ENCODE data around the gene SCNN1G. TPM values are rescaled to one million over a fixed set of nuclear protein-coding genes. Genes with fewer than 3 reads are reported as not detected.

Gene SCNN1G
- total and polyA plus RNA-seq, 2 experiments from 2014 or later = not detected

DNA sequence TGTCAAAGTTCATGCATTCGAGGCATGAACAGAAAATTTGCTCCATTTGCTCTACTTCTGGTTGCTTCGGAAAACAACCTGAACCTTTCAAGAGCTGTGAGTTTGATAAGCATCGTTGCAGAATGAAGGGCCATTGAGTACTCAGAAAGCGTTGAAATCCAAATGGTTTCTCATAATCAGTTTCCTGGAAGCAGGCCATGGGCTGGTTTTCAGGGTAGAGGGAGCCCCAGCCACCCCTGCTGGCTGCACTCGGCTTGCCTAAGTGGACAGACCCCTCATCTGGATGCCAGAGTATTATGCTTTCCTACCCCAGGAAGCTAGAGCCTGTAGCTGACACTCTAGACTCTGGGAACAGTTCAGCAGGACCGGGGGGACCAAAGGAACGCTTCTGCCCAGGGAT lies 24.4 kb downstream of the SCNN1G start:
- Histone ChIP-seq H3K4me3 (no peak overlapping the region), H3K9me2 (ENCODE audit: insufficient read depth) (no peaks in the 10 kb centered on the region), H3K9ac (no peak overlapping the region), H4K20me1 (ENCODE audit: insufficient read depth) (no peaks in the 10 kb centered on the region), H3K27me3 (replicated peaks; ENCODE audit: insufficient read depth) (no peaks in the 10 kb centered on the region), H3K9me3 (ENCODE audit: low read depth) (no peaks in the 10 kb centered on the region), H3K4me2 (ENCODE audit: unreplicated experiment) (no peak overlapping the region), H3F3A (ENCODE audit: insufficient read depth) (no peaks in the 10 kb centered on the region), H3K79me2 (ENCODE audit: insufficient read depth) (no peaks in the 10 kb centered on the region), H3K27ac (no peak overlapping the region), H2AFZ (no peak overlapping the region), H3K4me1 (ENCODE audit: insufficient read depth) (no peaks in the 10 kb centered on the region), H3K36me3 (ENCODE audit: low read depth) (no peaks in the 10 kb centered on the region)
- 30% methylated on average over 7 of the region's 7 CpGs for WGBS, 2 experiments (ENCODE audit: low coverage in 1 of 2, low lambda C conversion rate in 2 of 2, missing lambda C conversion rate in 2 of 2)
- DNase-seq = no peak
- in situ Hi-C loops (cut with MboI) = no loop called here
- no peak for TF ChIP-seq EZH2 (IDR thresholded peaks at IDR 0.05; ENCODE audit: insufficient read depth, poor library complexity, severe bottlenecking)
- no peak for TF ChIP-seq EZH2phosphoT487 (IDR thresholded peaks at IDR 0.05; ENCODE audit: insufficient read depth, low read depth)

DNA sequence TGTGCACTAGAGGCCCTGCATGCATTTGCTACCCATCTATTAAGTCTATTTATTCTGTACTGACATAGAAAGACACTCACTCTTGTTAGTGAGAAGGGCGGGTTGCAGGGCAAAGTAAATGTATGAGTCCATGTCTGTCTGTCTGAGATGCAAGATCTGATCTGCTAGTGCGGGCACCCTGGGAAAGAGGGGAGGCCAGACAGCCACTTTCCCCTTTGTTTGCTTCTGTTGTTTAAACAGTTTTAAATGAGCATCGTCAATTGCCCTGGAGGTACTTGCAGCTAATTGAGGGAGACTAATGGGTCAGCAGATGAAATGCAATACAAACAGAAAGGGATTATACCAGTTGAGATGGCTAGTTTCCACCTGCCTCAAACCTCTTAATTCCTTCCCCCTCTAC lies 24.9 kb downstream of the SCNN1G start:
- no peak overlapping the region for H3K4me2 ChIP-seq (ENCODE audit: unreplicated experiment)
- H3K36me3 ChIP-seq (ENCODE audit: low read depth) = no peaks in the 10 kb centered on the region
- H3K4me1 ChIP-seq (ENCODE audit: insufficient read depth) = no peaks in the 10 kb centered on the region
- no peaks in the 10 kb centered on the region for H3K9me3 ChIP-seq (ENCODE audit: low read depth)
- H3K4me3 ChIP-seq = no peak overlapping the region
- DNase-seq = no peak
- H3F3A ChIP-seq (ENCODE audit: insufficient read depth) = no peaks in the 10 kb centered on the region
- no peak for TF ChIP-seq EZH2 (IDR thresholded peaks at IDR 0.05; ENCODE audit: insufficient read depth, poor library complexity, severe bottlenecking)
- no peak for TF ChIP-seq EZH2phosphoT487 (IDR thresholded peaks at IDR 0.05; ENCODE audit: insufficient read depth, low read depth)
- no peaks in the 10 kb centered on the region for H3K27me3 ChIP-seq (replicated peaks; ENCODE audit: insufficient read depth)
- H3K9ac ChIP-seq = no peak overlapping the region
- no peak overlapping the region for H2AFZ ChIP-seq
- H3K9me2 ChIP-seq (ENCODE audit: insufficient read depth) = no peaks in the 10 kb centered on the region
- in situ Hi-C loops (cut with MboI) = no loop called here
- H3K79me2 ChIP-seq (ENCODE audit: insufficient read depth) = no peaks in the 10 kb centered on the region
- WGBS, 2 experiments (ENCODE audit: low coverage in 1 of 2, low lambda C conversion rate in 2 of 2, missing lambda C conversion rate in 2 of 2) = 33 to 42% methylated on average over 3 of the region's 3 CpGs
- no peak overlapping the region for H3K27ac ChIP-seq
- no peaks in the 10 kb centered on the region for H4K20me1 ChIP-seq (ENCODE audit: insufficient read depth)

DNA sequence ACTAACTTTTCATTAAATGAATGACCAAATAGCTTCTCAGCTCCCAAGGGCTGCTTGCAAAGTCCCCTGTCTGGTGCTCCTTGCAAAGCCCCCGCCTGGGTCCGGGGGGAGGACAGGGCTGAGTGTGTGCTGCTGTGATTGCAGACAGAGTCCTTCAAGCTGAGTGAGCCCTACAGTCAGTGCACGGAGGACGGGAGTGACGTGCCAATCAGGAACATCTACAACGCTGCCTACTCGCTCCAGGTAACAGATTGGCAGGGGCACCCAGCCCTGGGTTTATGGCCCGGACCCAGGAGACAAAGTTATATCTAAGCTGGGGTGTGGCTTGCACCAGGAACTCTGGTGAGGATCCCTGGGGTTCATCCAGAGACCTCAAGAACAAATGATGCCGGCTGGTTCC lies 27.1 kb downstream of the SCNN1G start:
- DNase-seq = no peak
- Histone ChIP-seq H3K27me3 (replicated peaks; ENCODE audit: insufficient read depth) (no peaks in the 10 kb centered on the region), H3F3A (ENCODE audit: insufficient read depth) (no peaks in the 10 kb centered on the region), H3K4me3 (no peak overlapping the region), H3K9me2 (ENCODE audit: insufficient read depth) (no peaks in the 10 kb centered on the region), H3K9me3 (ENCODE audit: low read depth) (no peaks in the 10 kb centered on the region), H3K36me3 (ENCODE audit: low read depth) (no peaks in the 10 kb centered on the region), H3K27ac (no peak overlapping the region), H3K79me2 (ENCODE audit: insufficient read depth) (no peaks in the 10 kb centered on the region), H4K20me1 (ENCODE audit: insufficient read depth) (no peaks in the 10 kb centered on the region), H2AFZ (no peak overlapping the region), H3K9ac (no peak overlapping the region), H3K4me1 (ENCODE audit: insufficient read depth) (no peaks in the 10 kb centered on the region), H3K4me2 (ENCODE audit: unreplicated experiment) (no peak overlapping the region)
- in situ Hi-C loops (cut with MboI) = no loop called here
- no peak for TF ChIP-seq EZH2phosphoT487 (IDR thresholded peaks at IDR 0.05; ENCODE audit: insufficient read depth, low read depth)
- TF ChIP-seq EZH2 (IDR thresholded peaks at IDR 0.05; ENCODE audit: insufficient read depth, poor library complexity, severe bottlenecking) = no peak
- WGBS, 2 experiments (ENCODE audit: low coverage in 1 of 2, low lambda C conversion rate in 2 of 2, missing lambda C conversion rate in 2 of 2) = 64% methylated on average over 9 of the region's 9 CpGs

DNA sequence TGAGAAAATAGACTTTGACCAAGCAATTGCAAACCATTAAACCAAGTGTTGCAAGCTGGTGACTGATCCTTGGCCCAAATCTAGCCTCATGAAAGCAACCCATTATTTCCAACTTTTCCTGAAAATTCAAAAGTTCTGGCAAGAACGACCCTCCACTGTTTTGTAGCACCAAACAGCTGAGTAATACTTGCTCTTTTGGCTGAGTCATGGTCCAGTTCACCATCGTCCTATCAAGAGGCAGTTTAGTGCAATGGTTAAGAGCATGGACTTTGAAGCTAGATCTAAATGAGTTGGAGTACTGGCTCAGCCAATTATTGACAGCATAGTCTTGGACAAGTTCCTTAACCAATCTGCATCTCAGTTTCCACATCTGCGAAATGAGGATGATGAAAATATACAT lies 31.3 kb downstream of the SCNN1G start:
- no peaks in the 10 kb centered on the region for H4K20me1 ChIP-seq (ENCODE audit: insufficient read depth)
- no peaks in the 10 kb centered on the region for H3K36me3 ChIP-seq (ENCODE audit: low read depth)
- no peak for DNase-seq
- no peaks in the 10 kb centered on the region for H3K27me3 ChIP-seq (replicated peaks; ENCODE audit: insufficient read depth)
- in situ Hi-C loops (cut with MboI) = no loop called here
- no peak overlapping the region for H3K4me2 ChIP-seq (ENCODE audit: unreplicated experiment)
- 29 to 31% methylated on average over 3 of the region's 3 CpGs for WGBS, 2 experiments (ENCODE audit: low coverage in 1 of 2, low lambda C conversion rate in 2 of 2, missing lambda C conversion rate in 2 of 2)
- H3F3A ChIP-seq (ENCODE audit: insufficient read depth) = no peaks in the 10 kb centered on the region
- no peaks in the 10 kb centered on the region for H3K4me1 ChIP-seq (ENCODE audit: insufficient read depth)
- H2AFZ ChIP-seq = no peak overlapping the region
- TF ChIP-seq EZH2phosphoT487 (IDR thresholded peaks at IDR 0.05; ENCODE audit: insufficient read depth, low read depth) = no peak
- TF ChIP-seq EZH2 (IDR thresholded peaks at IDR 0.05; ENCODE audit: insufficient read depth, poor library complexity, severe bottlenecking) = no peak
- no peak overlapping the region for H3K4me3 ChIP-seq
- H3K9me3 ChIP-seq (ENCODE audit: low read depth) = no peaks in the 10 kb centered on the region
- H3K79me2 ChIP-seq (ENCODE audit: insufficient read depth) = no peaks in the 10 kb centered on the region
- no peaks in the 10 kb centered on the region for H3K9me2 ChIP-seq (ENCODE audit: insufficient read depth)
- H3K9ac ChIP-seq = no peak overlapping the region
- no peak overlapping the region for H3K27ac ChIP-seq

DNA sequence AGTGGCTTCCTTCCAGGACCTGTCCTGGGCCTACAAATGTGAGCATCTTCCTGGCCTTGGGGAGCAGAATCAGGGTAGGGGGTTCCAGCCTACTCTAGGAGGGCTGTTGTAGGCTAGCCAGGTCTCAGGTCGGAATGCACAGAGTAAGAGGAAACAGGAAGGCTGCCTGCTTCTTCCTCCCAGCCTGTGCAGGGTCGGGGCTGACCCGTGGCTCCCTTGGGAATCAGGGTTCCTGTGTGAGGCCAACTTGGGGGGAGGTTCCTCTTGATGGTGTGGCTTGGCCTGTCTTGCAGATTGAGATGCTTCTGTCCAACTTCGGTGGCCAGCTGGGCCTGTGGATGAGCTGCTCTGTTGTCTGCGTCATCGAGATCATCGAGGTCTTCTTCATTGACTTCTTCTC lies 32.3 kb downstream of the SCNN1G start:
- 66 to 69% methylated on average over 7 of the region's 7 CpGs for WGBS, 2 experiments (ENCODE audit: low coverage in 1 of 2, low lambda C conversion rate in 2 of 2, missing lambda C conversion rate in 2 of 2)
- Histone ChIP-seq H3K36me3 (ENCODE audit: low read depth) (no peaks in the 10 kb centered on the region), H3F3A (ENCODE audit: insufficient read depth) (no peaks in the 10 kb centered on the region), H3K4me3 (no peak overlapping the region), H3K9me3 (ENCODE audit: low read depth) (no peaks in the 10 kb centered on the region), H3K27me3 (replicated peaks; ENCODE audit: insufficient read depth) (no peaks in the 10 kb centered on the region), H3K9ac (no peak overlapping the region), H3K4me1 (ENCODE audit: insufficient read depth) (no peaks in the 10 kb centered on the region), H3K27ac (no peak overlapping the region), H3K79me2 (ENCODE audit: insufficient read depth) (no peaks in the 10 kb centered on the region), H3K4me2 (ENCODE audit: unreplicated experiment) (no peak overlapping the region), H4K20me1 (ENCODE audit: insufficient read depth) (no peaks in the 10 kb centered on the region), H3K9me2 (ENCODE audit: insufficient read depth) (no peaks in the 10 kb centered on the region), H2AFZ (no peak overlapping the region)
- TF ChIP-seq EZH2 (IDR thresholded peaks at IDR 0.05; ENCODE audit: insufficient read depth, poor library complexity, severe bottlenecking) (no peak), EZH2phosphoT487 (IDR thresholded peaks at IDR 0.05; ENCODE audit: insufficient read depth, low read depth) (no peak)
- no peak for DNase-seq
- in situ Hi-C loops (cut with MboI) = no loop called here

All from GM23248 (cell line).